HEK293 (cell line): ENCODE results near the gene SORCS3.

Experiments
- CTCF ChIA-PET: fragments of 350-600 bp; formaldehyde crosslinking; extraction: SDS; loops from one replicate; lab custom pipeline; 2021; ENCODE audit warnings: antibody characterized with exemption; lab: Yijun Ruan, JAX
- POLR2A ChIA-PET: fragments of 300-600 bp; formaldehyde crosslinking; extraction: SDS; loops from one replicate; lab custom pipeline; 2020; ENCODE audit warnings: antibody characterized with exemption, inconsistent platforms; lab: Yijun Ruan, JAX
- H3K27ac ChIP-seq: fragments of 200-500 bp; sonication (Bioruptor generic); 2 replicates; pipeline ENCODE4 v1.5.1; 2014; ENCODE audit warnings: low read depth, low read length, control low read depth, inconsistent platforms; ENCODE audit errors: extremely low read depth
- H3K36me3 ChIP-seq, 2 experiments: fragments of 200-500 bp in 1 of 2; sonication (Bioruptor generic) in 1 of 2; 1 replicate in 1 of 2; 2 replicates in 1 of 2; pipeline ENCODE4 v1.5.1; 2014 to 2017; ENCODE audit warnings: inconsistent platforms in 2 of 2, low read length in 2 of 2; ENCODE audit not compliant: control insufficient read depth in 2 of 2, insufficient read depth in 1 of 2
- H3K4me1 ChIP-seq: fragments of 200-500 bp; sonication (Bioruptor generic); 2 replicates; pipeline ENCODE4 v1.5.1; 2014; ENCODE audit warnings: mild to moderate bottlenecking, low read length, inconsistent platforms; ENCODE audit not compliant: control insufficient read depth, insufficient read depth
- H3K4me3 ChIP-seq: 2 replicates; pipeline ENCODE4 v1.5.1; 2011; ENCODE audit warnings: low read depth, mild to moderate bottlenecking, control low read depth, low read length, moderate library complexity
- H3K9me3 ChIP-seq: fragments of 200-500 bp; sonication (Bioruptor generic); 2 replicates; pipeline ENCODE4 v1.5.1; 2014; ENCODE audit warnings: low read depth, low read length, inconsistent platforms; ENCODE audit not compliant: control insufficient read depth, insufficient read depth
- FEZF1 ChIP-seq: fragments of 450-650 bp; formaldehyde crosslinking; IDR thresholded peaks from 2 replicates; pipeline ENCODE4 v1.5.1; 2016; ENCODE audit warnings: missing biosample characterization, missing genetic modification characterization
- GLIS2 ChIP-seq: fragments of 450-650 bp; formaldehyde crosslinking; IDR thresholded peaks from 2 replicates; pipeline ENCODE4 v1.5.1; 2016; ENCODE audit warnings: missing biosample characterization, missing genetic modification characterization
- MEIS1 ChIP-seq: sonication (generic); formaldehyde crosslinking; IDR thresholded peaks from 2 replicates; pipeline ENCODE4 v1.8.1; 2022; ENCODE audit warnings: missing genetic modification reagents, mild to moderate bottlenecking, borderline replicate concordance
- SCRT2 ChIP-seq: fragments of 450-650 bp; formaldehyde crosslinking; IDR thresholded peaks from 2 replicates; pipeline ENCODE4 v1.5.1; 2016; ENCODE audit warnings: missing biosample characterization, missing genetic modification characterization
- SETDB1 ChIP-seq: IDR thresholded peaks from one replicate; pipeline ENCODE4 v1.6.1; 2017; ENCODE audit warnings: mild to moderate bottlenecking, low read length, moderate library complexity, mixed read lengths; ENCODE audit not compliant: insufficient read length
- SP2 ChIP-seq: fragments of 450-650 bp; formaldehyde crosslinking; IDR thresholded peaks from 2 replicates; pipeline ENCODE4 v1.5.1; 2016; ENCODE audit warnings: missing biosample characterization, missing genetic modification characterization
- YY2 ChIP-seq: fragments of 450-650 bp; formaldehyde crosslinking; IDR thresholded peaks from 2 replicates; pipeline ENCODE4 v1.5.1; 2016; ENCODE audit warnings: missing biosample characterization, missing genetic modification characterization
- ZBTB17 ChIP-seq: fragments of 450-650 bp; formaldehyde crosslinking; IDR thresholded peaks from 2 replicates; pipeline ENCODE4 v1.5.1; 2016; ENCODE audit warnings: missing biosample characterization, missing genetic modification characterization
- ZFHX2 ChIP-seq: fragments of 450-650 bp; formaldehyde crosslinking; conservative IDR thresholded peaks from 2 replicates; pipeline ENCODE4 v1.5.1; 2016; ENCODE audit warnings: missing biosample characterization, missing genetic modification characterization
- ZIC2 ChIP-seq: fragments of 450-650 bp; formaldehyde crosslinking; IDR thresholded peaks from 2 replicates; pipeline ENCODE4 v1.5.1; 2016; ENCODE audit warnings: missing biosample characterization, missing genetic modification characterization
- ZNF157 ChIP-seq: fragments of 450-650 bp; formaldehyde crosslinking; IDR thresholded peaks from 2 replicates; pipeline ENCODE4 v1.5.1; 2016; ENCODE audit warnings: missing biosample characterization, missing genetic modification characterization
- ZNF202 ChIP-seq: fragments of 450-650 bp; formaldehyde crosslinking; IDR thresholded peaks from 2 replicates; pipeline ENCODE4 v1.5.1; 2016; ENCODE audit warnings: missing biosample characterization, missing genetic modification characterization, borderline replicate concordance
- ZNF23 ChIP-seq: fragments of 450-650 bp; formaldehyde crosslinking; IDR thresholded peaks from 2 replicates; pipeline ENCODE4 v1.5.1; 2016; ENCODE audit warnings: missing biosample characterization, missing genetic modification characterization, borderline replicate concordance
- ZNF248 ChIP-seq: fragments of 450-650 bp; formaldehyde crosslinking; IDR thresholded peaks from 2 replicates; pipeline ENCODE4 v1.5.1; 2017; ENCODE audit warnings: missing biosample characterization, missing genetic modification characterization
- ZNF394 ChIP-seq: fragments of 450-650 bp; formaldehyde crosslinking; IDR thresholded peaks from 2 replicates; pipeline ENCODE4 v1.5.1; 2016; ENCODE audit warnings: missing biosample characterization, missing genetic modification characterization, mild to moderate bottlenecking, moderate library complexity, borderline replicate concordance
- ZNF596 ChIP-seq: fragments of 450-650 bp; IDR thresholded peaks from 2 replicates; pipeline ENCODE4 v1.5.0; 2018; ENCODE audit warnings: missing biosample characterization, mild to moderate bottlenecking, missing genetic modification characterization, moderate library complexity
- ZNF660 ChIP-seq: fragments of 450-650 bp; IDR thresholded peaks from 2 replicates; pipeline ENCODE4 v1.5.1; 2018; ENCODE audit warnings: missing biosample characterization, mild to moderate bottlenecking, missing genetic modification characterization
- ZNF701 ChIP-seq: fragments of 450-650 bp; formaldehyde crosslinking; IDR thresholded peaks from 2 replicates; pipeline ENCODE4 v1.5.1; 2016; ENCODE audit warnings: missing biosample characterization, missing genetic modification characterization
- ZNF768 ChIP-seq: fragments of 450-650 bp; formaldehyde crosslinking; IDR thresholded peaks from 2 replicates; pipeline ENCODE4 v1.5.1; 2018; ENCODE audit warnings: missing biosample characterization, mild to moderate bottlenecking, missing genetic modification characterization
- TF ChIP-seq, protein P1 (sequence below): fragments of 450-650 bp; formaldehyde crosslinking; IDR thresholded peaks from 2 replicates; pipeline ENCODE4 v1.5.1; 2016; ENCODE audit warnings: missing biosample characterization, missing genetic modification characterization
- TF ChIP-seq, protein P2 (sequence below): fragments of 450-650 bp; IDR thresholded peaks from 2 replicates; pipeline ENCODE4 v1.5.1; 2018; ENCODE audit warnings: missing biosample characterization, missing genetic modification characterization
- TF ChIP-seq, protein P3 (sequence below): fragments of 450-650 bp; formaldehyde crosslinking; IDR thresholded peaks from 2 replicates; pipeline ENCODE4 v1.5.1; 2016; ENCODE audit warnings: missing biosample characterization, missing genetic modification characterization, borderline replicate concordance
- TF ChIP-seq, protein P4 (sequence below): fragments of 450-650 bp; formaldehyde crosslinking; IDR thresholded peaks from 2 replicates; pipeline ENCODE4 v1.5.1; 2017; ENCODE audit warnings: missing biosample characterization, missing genetic modification characterization

Gene SORCS3

DNA sequence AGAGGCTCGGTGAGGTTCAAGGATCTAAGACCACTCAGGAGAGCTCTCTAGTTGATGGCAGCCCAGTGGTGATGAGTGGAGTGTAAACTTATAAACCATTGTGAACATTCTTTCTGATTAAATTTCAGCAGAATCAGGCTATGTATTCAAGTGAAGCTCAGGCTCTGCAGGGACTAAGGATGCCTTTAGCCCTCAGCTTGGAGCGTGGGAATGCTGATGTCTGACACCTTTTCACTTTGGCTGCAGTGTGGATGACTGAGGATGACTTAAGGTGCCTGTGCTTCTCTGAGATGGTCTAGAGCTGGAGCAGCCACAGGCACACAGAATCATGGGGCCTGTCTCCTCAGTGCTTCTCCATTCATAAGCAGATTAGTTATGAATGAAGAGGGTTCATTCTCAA lies 150.4 kb downstream of the SORCS3 start:
- TF ChIP-seq ZNF23, result no peak
- TF ChIP-seq, protein P1, sequence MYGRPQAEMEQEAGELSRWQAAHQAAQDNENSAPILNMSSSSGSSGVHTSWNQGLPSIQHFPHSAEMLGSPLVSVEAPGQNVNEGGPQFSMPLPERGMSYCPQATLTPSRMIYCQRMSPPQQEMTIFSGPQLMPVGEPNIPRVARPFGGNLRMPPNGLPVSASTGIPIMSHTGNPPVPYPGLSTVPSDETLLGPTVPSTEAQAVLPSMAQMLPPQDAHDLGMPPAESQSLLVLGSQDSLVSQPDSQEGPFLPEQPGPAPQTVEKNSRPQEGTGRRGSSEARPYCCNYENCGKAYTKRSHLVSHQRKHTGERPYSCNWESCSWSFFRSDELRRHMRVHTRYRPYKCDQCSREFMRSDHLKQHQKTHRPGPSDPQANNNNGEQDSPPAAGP (tag by site-specific recombination), result no peak
- TF ChIP-seq, protein P2, sequence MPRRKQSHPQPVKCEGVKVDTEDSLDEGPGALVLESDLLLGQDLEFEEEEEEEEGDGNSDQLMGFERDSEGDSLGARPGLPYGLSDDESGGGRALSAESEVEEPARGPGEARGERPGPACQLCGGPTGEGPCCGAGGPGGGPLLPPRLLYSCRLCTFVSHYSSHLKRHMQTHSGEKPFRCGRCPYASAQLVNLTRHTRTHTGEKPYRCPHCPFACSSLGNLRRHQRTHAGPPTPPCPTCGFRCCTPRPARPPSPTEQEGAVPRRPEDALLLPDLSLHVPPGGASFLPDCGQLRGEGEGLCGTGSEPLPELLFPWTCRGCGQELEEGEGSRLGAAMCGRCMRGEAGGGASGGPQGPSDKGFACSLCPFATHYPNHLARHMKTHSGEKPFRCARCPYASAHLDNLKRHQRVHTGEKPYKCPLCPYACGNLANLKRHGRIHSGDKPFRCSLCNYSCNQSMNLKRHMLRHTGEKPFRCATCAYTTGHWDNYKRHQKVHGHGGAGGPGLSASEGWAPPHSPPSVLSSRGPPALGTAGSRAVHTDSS (tag by site-specific recombination), result no peak
- TF ChIP-seq, protein P3, sequence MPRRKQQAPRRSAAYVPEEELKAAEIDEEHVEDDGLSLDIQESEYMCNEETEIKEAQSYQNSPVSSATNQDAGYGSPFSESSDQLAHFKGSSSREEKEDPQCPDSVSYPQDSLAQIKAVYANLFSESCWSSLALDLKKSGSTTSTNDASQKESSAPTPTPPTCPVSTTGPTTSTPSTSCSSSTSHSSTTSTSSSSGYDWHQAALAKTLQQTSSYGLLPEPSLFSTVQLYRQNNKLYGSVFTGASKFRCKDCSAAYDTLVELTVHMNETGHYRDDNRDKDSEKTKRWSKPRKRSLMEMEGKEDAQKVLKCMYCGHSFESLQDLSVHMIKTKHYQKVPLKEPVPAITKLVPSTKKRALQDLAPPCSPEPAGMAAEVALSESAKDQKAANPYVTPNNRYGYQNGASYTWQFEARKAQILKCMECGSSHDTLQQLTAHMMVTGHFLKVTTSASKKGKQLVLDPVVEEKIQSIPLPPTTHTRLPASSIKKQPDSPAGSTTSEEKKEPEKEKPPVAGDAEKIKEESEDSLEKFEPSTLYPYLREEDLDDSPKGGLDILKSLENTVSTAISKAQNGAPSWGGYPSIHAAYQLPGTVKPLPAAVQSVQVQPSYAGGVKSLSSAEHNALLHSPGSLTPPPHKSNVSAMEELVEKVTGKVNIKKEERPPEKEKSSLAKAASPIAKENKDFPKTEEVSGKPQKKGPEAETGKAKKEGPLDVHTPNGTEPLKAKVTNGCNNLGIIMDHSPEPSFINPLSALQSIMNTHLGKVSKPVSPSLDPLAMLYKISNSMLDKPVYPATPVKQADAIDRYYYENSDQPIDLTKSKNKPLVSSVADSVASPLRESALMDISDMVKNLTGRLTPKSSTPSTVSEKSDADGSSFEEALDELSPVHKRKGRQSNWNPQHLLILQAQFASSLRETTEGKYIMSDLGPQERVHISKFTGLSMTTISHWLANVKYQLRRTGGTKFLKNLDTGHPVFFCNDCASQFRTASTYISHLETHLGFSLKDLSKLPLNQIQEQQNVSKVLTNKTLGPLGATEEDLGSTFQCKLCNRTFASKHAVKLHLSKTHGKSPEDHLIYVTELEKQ (tag by site-specific recombination), result no peak
- TF ChIP-seq ZNF248 (tag by site-specific recombination), result no peak
- no peak for TF ChIP-seq ZNF596 (tag by site-specific recombination)
- TF ChIP-seq ZNF768 (tag by site-specific recombination), result no peak
- no peak for TF ChIP-seq SCRT2 (tag by site-specific recombination)
- TF ChIP-seq SETDB1, result no peak
- no peak for TF ChIP-seq YY2 (tag by site-specific recombination)
- TF ChIP-seq ZNF202 (tag by site-specific recombination), result no peak
- no peak for TF ChIP-seq FEZF1 (tag by site-specific recombination)
- Histone ChIP-seq H3K9me3 (no peaks in the 10 kb centered on the region), H3K27ac (no peak overlapping the region), H3K36me3 (no peaks in the 10 kb centered on the region), H3K4me1 (no peaks in the 10 kb centered on the region), H3K4me3 (no peak overlapping the region)
- CTCF ChIA-PET, result no interaction called here
- POLR2A ChIA-PET, result no interaction called here

DNA sequence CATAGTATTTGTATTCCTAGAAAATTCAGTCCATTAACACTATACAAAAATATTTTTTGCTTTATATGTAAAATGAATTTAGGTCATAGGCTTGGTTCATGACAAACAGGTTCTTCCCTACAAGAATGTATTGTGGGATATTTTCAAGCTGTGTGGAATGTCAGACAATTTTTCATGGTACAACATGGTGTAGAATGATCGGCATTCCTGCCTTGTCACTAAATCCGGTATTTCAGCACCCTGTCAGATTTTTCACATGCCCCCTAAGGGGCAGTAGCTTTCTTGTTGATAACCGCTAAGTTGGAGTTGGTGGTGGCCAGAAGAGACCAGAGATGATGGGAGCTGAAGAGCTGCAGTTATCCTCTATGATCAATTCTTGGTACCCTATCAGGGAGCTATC lies 154.3 kb downstream of the SORCS3 start:
- ChIA-PET POLR2A (no interaction called here), CTCF (interaction anchor here (0.6 kb wide), 1 partner anchor 419 kb away, joined by 4 read pairs; no protein-coding TSS in a partner anchor)
- no peak overlapping the region for H3K4me3 ChIP-seq
- no peak overlapping the region for H3K27ac ChIP-seq
- TF ChIP-seq ZNF157 (tag by site-specific recombination) (no peak), ZNF394 (tag by site-specific recombination) (no peak), ZNF701 (tag by site-specific recombination) (no peak), GLIS2 (tag by site-specific recombination) (no peak), ZFHX2 (no peak), ZBTB17 (no peak), MEIS1 (CRISPR knock-in tag) (no peak), ZNF660 (no peak), SP2 (tag by site-specific recombination) (no peak), ZIC2 (tag by site-specific recombination) (no peak)
- TF ChIP-seq, protein P3 (tag by site-specific recombination), result no peak
- TF ChIP-seq, protein P4, sequence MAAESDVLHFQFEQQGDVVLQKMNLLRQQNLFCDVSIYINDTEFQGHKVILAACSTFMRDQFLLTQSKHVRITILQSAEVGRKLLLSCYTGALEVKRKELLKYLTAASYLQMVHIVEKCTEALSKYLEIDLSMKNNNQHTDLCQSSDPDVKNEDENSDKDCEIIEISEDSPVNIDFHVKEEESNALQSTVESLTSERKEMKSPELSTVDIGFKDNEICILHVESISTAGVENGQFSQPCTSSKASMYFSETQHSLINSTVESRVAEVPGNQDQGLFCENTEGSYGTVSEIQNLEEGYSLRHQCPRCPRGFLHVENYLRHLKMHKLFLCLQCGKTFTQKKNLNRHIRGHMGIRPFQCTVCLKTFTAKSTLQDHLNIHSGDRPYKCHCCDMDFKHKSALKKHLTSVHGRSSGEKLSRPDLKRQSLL, result no peak
- H3K4me1 ChIP-seq, result no peaks in the 10 kb centered on the region
- no peaks in the 10 kb centered on the region for H3K36me3 ChIP-seq
- H3K9me3 ChIP-seq, result no peaks in the 10 kb centered on the region
